WTC11 (cell line): Measurements from ENCODE around the gene CNTNAP5. TPM values are rescaled to one million over a fixed set of nuclear protein-coding genes. Genes with fewer than 3 reads are reported as not detected.

ENCODE experiments used
- ATAC-seq: fragments of 200-7000 bp; cut with Tn5 transposase; 2 replicates; pipeline ENCODE4 v1.10.0; 2021; ENCODE audit warnings: mild to moderate bottlenecking, moderate library complexity
- CTCF ChIA-PET: fragments of 300-600 bp; sonication (Branson Sonifier 250); formaldehyde crosslinking; loops from one replicate; lab custom pipeline; 2021; ENCODE audit warnings: antibody characterized with exemption; lab: Charles Lee
- POLR2A ChIA-PET: fragments of 350-600 bp; sonication (Branson Sonifier 250); formaldehyde crosslinking; loops from one replicate; lab custom pipeline; 2021; ENCODE audit warnings: antibody characterized with exemption; lab: Charles Lee
- DNase-seq: peaks from one replicate; pipeline ENCODE4 v3.0.0; 2021; ENCODE audit warnings: low spot score
- H3K27ac Mint-ChIP-seq: 2 replicates; pipeline ENCODE4 v1.8.0; 2021; ENCODE audit warnings: mixed read lengths
- H3K27me3 Mint-ChIP-seq: 2 replicates; pipeline ENCODE4 v1.8.0; 2021; ENCODE audit warnings: low read depth, mild to moderate bottlenecking, moderate library complexity, mixed read lengths
- H3K36me3 Mint-ChIP-seq: 2 replicates; pipeline ENCODE4 v1.8.0; 2021; ENCODE audit warnings: mixed read lengths
- H3K4me1 Mint-ChIP-seq: 2 replicates; pipeline ENCODE4 v1.8.0; 2022; ENCODE audit warnings: mixed read lengths
- H3K4me3 Mint-ChIP-seq: 2 replicates; pipeline ENCODE4 v1.8.0; 2021; ENCODE audit warnings: mild to moderate bottlenecking, moderate library complexity, mixed read lengths
- H3K9me3 Mint-ChIP-seq: 2 replicates; pipeline ENCODE4 v1.8.0; 2021; ENCODE audit warnings: mixed read lengths
- AR ChIP-seq: fragments of 250-450 bp; sonication (Bioruptor Pico); IDR thresholded peaks from 2 replicates; pipeline ENCODE4 v1.9.0; 2021; ENCODE audit warnings: mild to moderate bottlenecking
- ARID4B ChIP-seq: sonication (generic); formaldehyde crosslinking; IDR thresholded peaks from 2 replicates; pipeline ENCODE4 v1.8.0; 2023; ENCODE audit warnings: missing genetic modification reagents, mild to moderate bottlenecking, borderline replicate concordance
- ATF2 ChIP-seq: sonication (generic); formaldehyde crosslinking; IDR thresholded peaks from 2 replicates; pipeline ENCODE4 v1.8.1; 2022; ENCODE audit warnings: low read depth, missing genetic modification reagents, borderline replicate concordance
- CBFB ChIP-seq: sonication (generic); formaldehyde crosslinking; IDR thresholded peaks from 2 replicates; pipeline ENCODE4 v1.8.1; 2022; ENCODE audit warnings: mild to moderate bottlenecking, low read depth, missing genetic modification reagents
- EMX1 ChIP-seq: fragments of 250-450 bp; sonication (Bioruptor Pico); IDR thresholded peaks from 2 replicates; pipeline ENCODE4 v1.8.0; 2021; ENCODE audit warnings: mild to moderate bottlenecking
- FOXP4 ChIP-seq: sonication (generic); formaldehyde crosslinking; IDR thresholded peaks from 2 replicates; pipeline ENCODE4 v1.8.0; 2022; ENCODE audit warnings: mild to moderate bottlenecking, missing genetic modification reagents
- HMGA2 ChIP-seq: fragments of 250-450 bp; sonication (Bioruptor Pico); IDR thresholded peaks from 2 replicates; pipeline ENCODE4 v1.4.0; 2021; ENCODE audit warnings: mild to moderate bottlenecking, moderate library complexity
- IRF1 ChIP-seq: sonication (generic); formaldehyde crosslinking; IDR thresholded peaks from 2 replicates; pipeline ENCODE4 v1.8.0; 2023; ENCODE audit warnings: missing genetic modification reagents
- IRF2 ChIP-seq: sonication (generic); formaldehyde crosslinking; IDR thresholded peaks from 2 replicates; pipeline ENCODE4 v1.8.0; 2022; ENCODE audit warnings: low read depth, missing genetic modification reagents, borderline replicate concordance
- NR2C2 ChIP-seq: sonication (generic); formaldehyde crosslinking; IDR thresholded peaks from 2 replicates; pipeline ENCODE4 v1.8.0; 2022; ENCODE audit warnings: mild to moderate bottlenecking, missing genetic modification reagents
- NR3C1 ChIP-seq: sonication (generic); formaldehyde crosslinking; conservative IDR thresholded peaks from 2 replicates; pipeline ENCODE4 v1.8.1; 2023; ENCODE audit warnings: low read depth, mild to moderate bottlenecking, missing genetic modification reagents
- OVOL2 ChIP-seq: fragments of 250-450 bp; sonication (Bioruptor Pico); IDR thresholded peaks from 2 replicates; pipeline ENCODE4 v1.9.0; 2021; ENCODE audit warnings: mild to moderate bottlenecking, borderline replicate concordance
- SMAD4 ChIP-seq: sonication (generic); formaldehyde crosslinking; IDR thresholded peaks from 2 replicates; pipeline ENCODE4 v1.8.0; 2022; ENCODE audit warnings: mild to moderate bottlenecking, missing genetic modification reagents
- ZBTB21 ChIP-seq: sonication (generic); formaldehyde crosslinking; IDR thresholded peaks from 2 replicates; pipeline ENCODE4 v1.8.1; 2023; ENCODE audit warnings: mild to moderate bottlenecking, missing genetic modification reagents, borderline replicate concordance
- ZBTB43 ChIP-seq: sonication (generic); formaldehyde crosslinking; IDR thresholded peaks from 2 replicates; pipeline ENCODE4 v1.8.1; 2023; ENCODE audit warnings: mild to moderate bottlenecking, missing genetic modification reagents
- ZNF396 ChIP-seq: fragments of 250-450 bp; sonication (Bioruptor Pico); IDR thresholded peaks from 2 replicates; pipeline ENCODE4 v1.8.0; 2021; ENCODE audit warnings: mild to moderate bottlenecking, moderate library complexity, borderline replicate concordance
- total RNA-seq: library from RNA; stranded (reverse); gene quantifications from 3 replicates; pipeline ENCODE4 v1.2.3, GENCODE V29; 2021

The CNTNAP5 gene
- total RNA-seq, 1 experiment from 2014 or later, result 0.22 TPM

GRCh38 chr2:124604940-124605339, 579.9 kb downstream of the CNTNAP5 start:
- ATAC-seq (no peak), DNase-seq (no peak)
- no peak overlapping the region for H3K27ac Mint-ChIP-seq
- H3K9me3 Mint-ChIP-seq, result peaks cover 10% of the 10 kb centered on the region
- no peak for TF ChIP-seq NR3C1
- no peak for TF ChIP-seq HMGA2 (CRISPR knock-in tag)
- TF ChIP-seq FOXP4, result no peak
- no peak for TF ChIP-seq OVOL2 (CRISPR knock-in tag)
- TF ChIP-seq ZBTB21 (CRISPR knock-in tag), result no peak
- no peak for TF ChIP-seq IRF2 (CRISPR knock-in tag)
- no peak for TF ChIP-seq CBFB (CRISPR knock-in tag)
- no peak for TF ChIP-seq SMAD4
- no peak for TF ChIP-seq ZNF396 (CRISPR knock-in tag)
- no peak for TF ChIP-seq EMX1 (CRISPR knock-in tag)
- TF ChIP-seq IRF1 (CRISPR knock-in tag), result no peak
- TF ChIP-seq NR2C2 (CRISPR knock-in tag), result no peak
- TF ChIP-seq ATF2 (CRISPR knock-in tag), result no peak
- no peak for TF ChIP-seq ZBTB43 (CRISPR knock-in tag)
- no peak for TF ChIP-seq AR (CRISPR knock-in tag)
- no peak for TF ChIP-seq ARID4B
- H3K4me1 Mint-ChIP-seq, result peaks cover 22% of the 10 kb centered on the region
- ChIA-PET CTCF (no interaction called here), POLR2A (no interaction called here)
- H3K36me3 Mint-ChIP-seq, result no peaks in the 10 kb centered on the region; the same call in 1 of the 2 replicates
- no peaks in the 10 kb centered on the region for H3K27me3 Mint-ChIP-seq
- no peak overlapping the region for H3K4me3 Mint-ChIP-seq
